Activated gamma-delta T cell treated with Interleukin-2 at 50 U/mL for 16 hours (primary cell): ENCODE data around the gene ABAT.

Source experiments
- DNase-seq: peaks from one replicate; pipeline ENCODE4 v3.0.0-alpha.2; 2020

The ABAT gene

GRCh38 chr16:8674413-8675022, at the start of gene ABAT:
Gene ABAT, plus strand, starts transcription at chr16:8674617. Its CDS starts 61,123 bp downstream, at chr16:8735740.
- DNase-seq: peak; percentile 85

DNA sequence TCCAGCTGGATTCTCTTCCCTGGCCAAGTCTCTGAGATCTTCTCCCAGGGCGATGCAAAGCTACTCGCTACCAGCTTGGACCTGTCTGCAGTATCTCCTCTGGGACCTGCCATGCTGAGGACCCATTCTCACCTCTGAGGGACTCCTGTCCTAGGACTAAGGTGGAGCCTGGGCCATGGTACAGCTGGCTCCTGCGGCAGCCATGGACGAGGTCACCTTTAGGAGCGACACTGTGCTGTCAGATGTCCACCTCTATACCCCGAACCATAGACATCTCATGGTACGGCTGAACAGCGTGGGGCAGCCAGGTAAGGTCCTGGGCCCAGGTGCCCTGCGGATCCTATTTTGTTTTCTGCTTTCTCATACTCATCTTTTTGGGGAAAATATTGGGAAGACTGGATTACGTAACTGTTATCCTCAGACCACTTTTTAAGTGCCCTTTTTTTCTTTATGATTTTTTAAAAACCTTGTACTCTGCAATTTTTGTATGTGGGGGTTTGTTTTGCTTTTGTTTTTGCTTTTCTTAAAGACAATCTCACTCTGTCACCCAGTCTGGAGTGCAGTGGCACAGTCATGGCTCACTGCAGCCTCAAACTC, 48.8 kb upstream of the ABAT start:
- no peak for DNase-seq

DNA sequence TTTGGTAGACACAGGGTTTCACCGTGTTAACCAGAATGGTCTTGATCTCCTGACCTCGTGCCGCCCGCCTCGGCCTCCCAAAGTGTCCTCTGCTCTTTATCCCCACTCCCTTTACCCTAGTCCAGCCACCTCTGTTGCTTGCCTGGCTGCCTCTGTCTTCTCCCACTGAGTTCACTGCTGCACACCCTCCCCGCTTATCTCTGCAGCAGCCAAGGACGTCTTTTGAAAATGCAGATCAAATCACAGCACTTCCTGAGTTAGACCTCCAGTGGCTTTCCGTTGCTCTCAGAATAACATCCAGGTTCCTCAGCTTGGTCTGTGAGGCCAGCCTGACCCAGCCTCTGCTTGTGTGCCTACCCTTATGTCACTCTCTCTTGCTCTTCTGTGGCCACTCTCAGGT, 47.5 kb upstream of the ABAT start:
- no peak for DNase-seq

- no peak for DNase-seq
These were observed 47.0 kb upstream of the ABAT start for GRCh38 chr16:8627456-8627855.

DNA sequence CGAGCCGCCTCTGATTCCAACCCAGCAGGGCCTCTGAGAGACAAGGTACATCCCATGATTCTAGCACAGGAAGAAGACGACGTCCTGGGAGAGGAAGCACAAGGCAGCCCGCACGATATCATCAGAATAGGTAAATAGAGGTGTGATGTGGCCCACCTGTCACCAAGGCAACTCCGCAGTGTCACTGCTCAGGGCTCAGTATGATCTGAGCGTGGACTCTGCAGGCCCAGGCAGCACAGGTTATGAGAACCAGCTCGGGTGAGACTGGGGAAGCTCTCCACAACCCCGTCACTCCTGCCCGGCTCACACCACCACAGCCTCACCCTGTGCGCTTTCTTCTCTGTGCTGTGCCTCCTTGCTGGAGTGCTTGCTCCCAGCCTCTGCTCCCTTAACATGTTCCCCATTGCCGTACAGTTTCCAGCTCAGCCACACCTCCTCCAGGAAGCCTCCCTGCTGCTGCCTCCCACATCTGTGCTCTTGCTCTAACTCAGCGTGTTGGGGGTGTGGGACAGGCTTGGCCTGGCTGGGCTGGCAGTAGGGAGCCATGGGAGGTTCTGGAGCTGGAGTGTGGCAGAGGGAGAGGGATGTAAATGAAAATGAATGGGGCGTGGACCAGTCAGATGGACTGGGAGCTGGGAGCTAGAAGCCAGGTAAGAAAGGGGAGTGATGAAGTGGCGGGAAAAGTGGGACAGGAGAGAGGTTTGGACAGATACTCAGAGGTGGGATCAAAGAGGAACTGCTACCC, 45.3 kb upstream of the ABAT start:
- no peak for DNase-seq

GRCh38 chr16:8630255-8630953, 44.0 kb upstream of the ABAT start:
- DNase-seq: no peak

- DNase-seq: no peak
These were observed 43.0 kb upstream of the ABAT start for GRCh38 chr16:8631373-8631772.

DNA sequence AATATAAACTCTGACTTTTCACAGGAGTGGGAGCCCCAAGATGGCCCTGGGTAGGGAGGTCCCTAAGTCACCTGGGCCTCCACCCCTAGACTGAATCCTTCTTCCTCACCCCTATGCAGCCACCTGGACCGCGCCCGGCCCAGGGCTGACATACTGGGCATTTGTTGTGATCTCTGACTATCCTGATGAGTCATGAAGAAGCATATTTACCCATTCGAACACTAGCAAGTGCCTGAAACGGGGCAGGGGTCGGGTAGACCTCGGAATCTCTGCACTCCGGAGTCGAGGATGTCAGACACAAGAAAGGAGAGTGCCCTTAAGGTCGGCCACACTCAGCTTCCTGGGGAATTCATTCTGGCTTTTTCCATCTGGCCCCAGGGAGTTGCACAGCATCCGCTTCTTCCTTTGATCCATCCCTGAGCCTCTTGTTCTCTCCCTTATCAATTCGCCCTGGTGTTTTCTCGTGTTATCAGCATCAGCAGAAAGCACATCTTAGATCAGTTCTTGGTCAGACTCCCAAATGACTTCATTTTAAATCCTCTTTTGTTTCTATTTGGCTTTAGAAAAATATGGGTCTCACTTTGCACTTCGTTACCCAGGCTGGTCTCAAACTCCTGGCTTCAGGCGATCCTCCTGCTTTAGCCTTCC, 42.5 kb upstream of the ABAT start:
- no peak for DNase-seq

DNA sequence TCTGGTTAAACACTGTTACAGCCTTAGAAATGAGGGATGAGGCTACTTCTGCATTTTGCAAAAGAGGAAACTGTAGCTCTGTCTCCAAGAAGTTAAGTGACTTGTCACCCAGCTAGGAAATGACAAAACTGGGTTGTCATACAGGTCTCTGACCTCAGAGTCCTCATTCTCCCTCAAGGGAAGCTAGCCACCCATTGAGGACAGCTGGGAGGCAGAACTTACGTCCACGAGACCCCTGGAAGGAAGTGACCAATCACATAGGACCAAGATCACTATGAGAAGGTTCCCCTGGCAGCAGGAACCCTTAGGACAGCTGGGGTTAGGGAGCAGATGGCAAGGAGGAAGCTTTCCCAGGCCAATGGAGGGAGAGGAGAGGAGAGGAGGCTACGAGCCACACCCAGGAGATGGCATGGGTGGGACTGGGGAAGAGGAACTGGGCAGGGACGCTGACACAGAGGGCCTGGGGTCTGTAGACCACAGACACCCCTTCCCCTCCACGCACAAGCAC, 41.7 kb upstream of the ABAT start:
- no peak for DNase-seq

DNA sequence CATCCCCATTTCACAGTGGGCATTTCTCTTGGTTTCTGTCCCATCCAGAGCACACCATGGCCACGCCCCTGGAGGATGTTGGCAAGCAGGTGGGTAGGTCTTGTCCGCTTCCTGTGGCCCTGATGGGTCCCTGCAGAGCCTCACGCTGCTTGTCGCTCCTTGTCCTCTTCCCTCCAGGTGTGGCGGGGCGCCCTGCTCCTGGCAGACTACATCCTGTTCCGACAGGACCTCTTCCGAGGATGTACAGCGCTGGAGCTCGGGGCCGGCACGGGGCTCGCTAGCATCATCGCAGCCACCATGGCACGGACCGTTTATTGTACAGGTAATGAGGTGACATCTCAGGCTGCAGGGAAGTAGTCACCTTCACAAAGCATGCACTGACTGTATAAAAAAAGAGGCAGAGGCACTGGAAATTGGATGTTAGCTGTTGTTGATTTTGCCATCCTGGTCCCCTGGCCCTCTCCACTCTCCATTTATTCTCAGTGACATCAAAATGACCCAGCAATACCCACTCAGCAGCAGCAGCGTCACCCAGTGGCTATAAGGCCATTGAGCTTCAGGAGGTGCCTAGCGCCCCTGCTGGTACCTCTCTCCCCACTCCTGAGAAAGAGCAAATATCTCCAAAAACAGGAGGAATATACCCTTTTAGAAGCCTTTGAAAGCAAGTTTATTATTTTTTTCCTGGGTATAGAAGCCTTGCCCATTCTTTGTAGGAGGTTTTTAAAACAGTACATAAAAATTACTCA, 39.3 kb upstream of the ABAT start:
- DNase-seq: no peak

DNA sequence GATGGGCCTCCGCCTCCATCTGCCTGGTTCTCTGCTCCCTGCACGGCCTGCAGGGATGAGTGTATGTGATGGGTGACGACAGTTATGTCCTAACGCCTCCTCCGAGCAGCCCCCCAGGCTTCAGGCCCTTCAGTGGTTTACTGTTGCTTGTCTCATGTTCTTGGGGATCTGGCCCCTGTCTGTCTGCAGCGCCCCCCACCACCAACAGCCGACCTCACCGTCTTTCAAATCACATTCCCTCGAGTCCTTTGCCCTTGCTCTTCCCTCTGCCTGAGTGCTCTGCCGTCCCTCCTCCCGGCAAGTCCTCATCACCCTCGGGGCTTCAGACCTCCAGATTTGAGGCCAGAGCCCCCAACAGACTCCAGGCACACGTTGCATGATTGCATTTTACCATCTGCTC, 34.7 kb upstream of the ABAT start:
- DNase-seq: no peak

DNA sequence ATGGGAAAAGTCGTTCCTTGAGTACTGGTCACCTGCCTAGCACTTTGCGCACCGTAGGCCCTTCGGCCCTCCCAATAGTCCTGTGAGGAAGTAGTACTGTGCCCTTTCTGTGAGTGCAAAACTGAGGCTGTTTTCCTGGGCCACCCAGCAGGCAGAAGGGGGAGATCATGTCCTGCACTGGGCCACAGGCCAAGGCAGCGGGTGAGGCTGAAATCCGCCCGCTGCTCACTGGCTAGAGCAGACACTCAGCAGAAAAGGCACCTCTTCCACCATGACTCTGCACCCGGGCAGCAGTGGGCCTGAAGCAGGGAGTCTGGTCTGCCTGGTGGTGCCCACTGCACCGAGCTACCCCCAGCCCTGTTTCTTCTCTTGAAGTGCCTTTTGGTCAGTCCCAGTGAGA, 32.7 kb upstream of the ABAT start:
- DNase-seq: no peak

GRCh38 chr16:8642146-8642545, 32.3 kb upstream of the ABAT start:
- DNase-seq: no peak

GRCh38 chr16:8644211-8645140, 29.9 kb upstream of the ABAT start:
- DNase-seq: no peak

DNA sequence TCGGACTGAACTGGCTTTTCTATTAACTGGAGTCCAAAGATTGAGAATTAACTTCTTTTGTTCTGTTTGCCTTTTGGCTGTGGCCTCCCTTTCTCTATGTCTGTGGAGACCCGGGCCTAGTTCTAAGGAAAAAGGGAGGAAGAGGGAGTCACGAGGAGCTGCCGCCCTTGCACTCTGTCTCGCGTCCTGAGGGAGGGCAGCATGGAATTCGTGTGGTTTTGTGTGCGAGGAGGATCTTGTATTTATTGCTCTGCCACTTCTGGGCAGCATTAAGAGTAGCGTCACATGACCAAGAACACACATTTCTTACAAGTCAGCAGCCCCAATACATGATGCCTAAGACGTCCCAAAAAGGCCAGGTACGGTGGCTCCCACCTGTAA, 29.3 kb upstream of the ABAT start:
- no peak for DNase-seq

- DNase-seq: no peak
These were observed 28.6 kb upstream of the ABAT start for GRCh38 chr16:8645831-8646230.

- DNase-seq: no peak
These were observed 27.9 kb upstream of the ABAT start for GRCh38 chr16:8646326-8647053.

DNA sequence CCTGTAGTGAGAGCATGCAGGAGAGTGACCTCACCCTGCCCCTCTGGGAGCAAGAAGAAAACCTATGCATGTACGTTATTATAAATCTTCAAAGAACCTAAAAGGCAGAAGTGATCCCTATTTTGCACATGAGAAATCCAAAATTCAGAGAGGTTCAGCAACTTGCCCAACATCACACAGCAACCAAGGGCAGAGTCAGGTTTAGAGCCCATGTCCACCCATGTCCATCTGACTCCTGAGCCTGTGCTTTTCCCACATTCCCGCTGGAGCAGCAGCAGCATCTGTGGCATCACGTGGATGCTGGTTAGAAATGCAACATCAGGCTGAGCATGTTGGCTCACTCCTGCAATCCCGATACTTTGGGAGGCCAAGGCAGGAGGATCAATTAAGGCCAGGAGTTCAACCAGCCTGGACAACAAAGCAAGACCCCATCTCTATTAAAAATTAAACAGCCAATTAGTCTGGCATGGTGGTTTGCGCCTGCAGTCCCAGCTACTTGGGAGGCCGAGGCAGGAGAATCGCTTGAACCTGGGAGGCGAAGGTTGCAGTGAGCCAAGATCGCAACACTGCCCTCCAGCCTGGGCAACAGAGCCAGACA, 26.6 kb upstream of the ABAT start:
- DNase-seq: no peak

DNA sequence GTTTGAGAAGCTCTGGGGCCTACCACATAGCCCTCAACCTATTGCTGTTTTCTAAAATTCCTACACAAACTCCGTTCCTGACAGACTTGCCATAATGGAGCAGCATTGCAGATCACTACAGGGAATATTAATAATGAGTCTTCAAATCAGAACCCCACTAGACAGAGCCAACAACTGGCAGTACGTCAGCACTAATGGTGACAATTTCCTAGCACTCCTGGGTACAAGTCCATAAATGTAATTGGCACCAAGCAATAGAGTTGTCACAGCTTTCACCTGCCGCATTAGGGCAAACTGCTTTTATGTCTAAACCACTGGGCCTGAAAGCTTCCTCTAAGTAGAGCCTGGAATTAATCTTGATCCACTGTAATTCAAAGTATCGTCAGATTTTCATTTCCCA, 25.5 kb upstream of the ABAT start:
- no peak for DNase-seq
